Amniotic stem cell (primary cell): ENCODE data around the gene TLCD5.
A peak's percentile ranks its signal among the peaks of the same experiment; 100 is the strongest.

Experiments
- DNase-seq: peaks from one replicate; lab custom pipeline; 2025; lab: John Stamatoyannopoulos, UW

The TLCD5 gene

GRCh38 chr11:120307476-120307875 lies 17.6 kb upstream of the TLCD5 start:
- no peak for DNase-seq

GRCh38 chr11:120308081-120308480 lies 17.0 kb upstream of the TLCD5 start:
- DNase-seq = no peak

GRCh38 chr11:120310870-120311269 lies 14.2 kb upstream of the TLCD5 start:
- no peak for DNase-seq

GRCh38 chr11:120314861-120315260 lies 10.2 kb upstream of the TLCD5 start:
- no peak for DNase-seq

- DNase-seq = no peak
These were observed 8.0 kb upstream of the TLCD5 start for GRCh38 chr11:120316880-120317688.

- DNase-seq = no peak
These were observed 7.2 kb upstream of the TLCD5 start for GRCh38 chr11:120317689-120318480.

GRCh38 chr11:120318906-120319305 lies 6.2 kb upstream of the TLCD5 start:
- DNase-seq = no peak

- DNase-seq = no peak
These were observed 1.1 kb downstream of the TLCD5 start for GRCh38 chr11:120326228-120326627.

- no peak for DNase-seq
These were observed 1.8 kb downstream of the TLCD5 start for GRCh38 chr11:120326845-120327281.

- DNase-seq = no peak
These were observed 2.2 kb downstream of the TLCD5 start for GRCh38 chr11:120327311-120327710.

- no peak for DNase-seq
These were observed 4.5 kb downstream of the TLCD5 start for GRCh38 chr11:120329556-120329955.

- no peak for DNase-seq
These were observed 4.9 kb downstream of the TLCD5 start for GRCh38 chr11:120330045-120330444.

- DNase-seq = peak; percentile 82
These were observed 6.3 kb downstream of the TLCD5 start for GRCh38 chr11:120331301-120331996.

- no peak for DNase-seq
These were observed 8.0 kb downstream of the TLCD5 start for GRCh38 chr11:120332822-120333716.

- no peak for DNase-seq
These were observed 8.7 kb downstream of the TLCD5 start for GRCh38 chr11:120333801-120334200.

GRCh38 chr11:120334332-120334731 lies 9.2 kb downstream of the TLCD5 start:
- no peak for DNase-seq

GRCh38 chr11:120334894-120335462 lies 9.9 kb downstream of the TLCD5 start:
- DNase-seq = peak; percentile 39

- DNase-seq = no peak
These were observed 10.4 kb downstream of the TLCD5 start for GRCh38 chr11:120335556-120335907.

- DNase-seq = peak; percentile 97
These were observed 11.0 kb downstream of the TLCD5 start, which contains the start of gene ARHGEF12 for GRCh38 chr11:120335908-120336640. Gene ARHGEF12, plus strand, starts transcription at chr11:120336413. Its CDS starts 831 bp downstream, at chr11:120337244.

- DNase-seq = no peak
These were observed 11.7 kb downstream of the TLCD5 start for GRCh38 chr11:120336641-120337354.
